Osteoblast (primary cell): Measurements from ENCODE around the gene RUBCN. TPM values are rescaled to one million over a fixed set of nuclear protein-coding genes. Genes with fewer than 3 reads are reported as not detected.

ENCODE experiments used
- DNase-seq: peaks from one replicate; pipeline ENCODE4 v3.0.0; 2011; ENCODE audit warnings: low spot score, mixed read lengths; ENCODE audit not compliant: insufficient read length; ENCODE audit errors: missing footprints
- H2AFZ ChIP-seq: 2 replicates; pipeline ENCODE4 v1.6.0; 2011; ENCODE audit warnings: mild to moderate bottlenecking, low read length
- H3K27ac ChIP-seq: 2 replicates; pipeline ENCODE4 v1.5.1; 2011; ENCODE audit warnings: mild to moderate bottlenecking, low read depth, low read length, moderate library complexity
- H3K27me3 ChIP-seq: 2 replicates; pipeline ENCODE4 v1.6.0; 2012; ENCODE audit warnings: mild to moderate bottlenecking, control low read depth, inconsistent platforms, low read length, moderate library complexity; ENCODE audit not compliant: insufficient read depth
- H3K36me3 ChIP-seq: 2 replicates; pipeline ENCODE4 v1.5.1; 2011; ENCODE audit warnings: mild to moderate bottlenecking, low read length, control low read depth, moderate library complexity; ENCODE audit not compliant: insufficient read depth
- H3K4me1 ChIP-seq: 2 replicates; pipeline ENCODE4 v1.5.1; 2011; ENCODE audit warnings: mild to moderate bottlenecking, low read length, control low read depth, moderate library complexity; ENCODE audit not compliant: insufficient read depth
- H3K4me2 ChIP-seq: 2 replicates; pipeline ENCODE4 v1.6.0; 2011; ENCODE audit warnings: mild to moderate bottlenecking, low read length; ENCODE audit not compliant: insufficient read depth
- H3K4me3 ChIP-seq: fragments of 200-600 bp; sonication (generic); 3 replicates; pipeline ENCODE4 v1.5.1; 2012; ENCODE audit warnings: mild to moderate bottlenecking, low read length, inconsistent platforms; ENCODE audit not compliant: insufficient read depth
- H3K79me2 ChIP-seq: 2 replicates; pipeline ENCODE4 v1.6.0; 2012; ENCODE audit warnings: mild to moderate bottlenecking, low read length, control low read depth, inconsistent platforms; ENCODE audit not compliant: insufficient read depth
- H3K9me3 ChIP-seq: 2 replicates; pipeline ENCODE4 v1.5.1; 2011; ENCODE audit warnings: low read depth, low read length, control low read depth
- H4K20me1 ChIP-seq: 2 replicates; pipeline ENCODE4 v1.6.0; 2012; ENCODE audit warnings: mild to moderate bottlenecking, low read length, control low read depth; ENCODE audit not compliant: insufficient read depth
- total RNA-seq: library from RNA; depleted of rRNA; stranded (reverse); fragments of >200 nt; gene quantifications from 2 replicates; pipeline ENCODE4 v1.2.3, GENCODE V29; 2012
- TF ChIP-seq, protein P1 (sequence below): IDR thresholded peaks from 2 replicates; pipeline ENCODE4 v1.5.1; 2011; ENCODE audit warnings: mild to moderate bottlenecking, low read depth, low read length, moderate library complexity; ENCODE audit errors: extremely low read depth

RUBCN gene
- total RNA-seq, 1 donor: 23.2 TPM

- Histone ChIP-seq H3K79me2 (peaks cover 8% of the 10 kb centered on the region), H2AFZ (no peak overlapping the region), H3K4me1 (no peaks in the 10 kb centered on the region), H3K4me2 (no peak overlapping the region), H4K20me1 (no peaks in the 10 kb centered on the region), H3K27me3 (no peaks in the 10 kb centered on the region), H3K4me3 (no peak overlapping the region), H3K36me3 (peaks cover 49% of the 10 kb centered on the region), H3K27ac (no peak overlapping the region), H3K9me3 (no peaks in the 10 kb centered on the region)
- TF ChIP-seq, protein P1, sequence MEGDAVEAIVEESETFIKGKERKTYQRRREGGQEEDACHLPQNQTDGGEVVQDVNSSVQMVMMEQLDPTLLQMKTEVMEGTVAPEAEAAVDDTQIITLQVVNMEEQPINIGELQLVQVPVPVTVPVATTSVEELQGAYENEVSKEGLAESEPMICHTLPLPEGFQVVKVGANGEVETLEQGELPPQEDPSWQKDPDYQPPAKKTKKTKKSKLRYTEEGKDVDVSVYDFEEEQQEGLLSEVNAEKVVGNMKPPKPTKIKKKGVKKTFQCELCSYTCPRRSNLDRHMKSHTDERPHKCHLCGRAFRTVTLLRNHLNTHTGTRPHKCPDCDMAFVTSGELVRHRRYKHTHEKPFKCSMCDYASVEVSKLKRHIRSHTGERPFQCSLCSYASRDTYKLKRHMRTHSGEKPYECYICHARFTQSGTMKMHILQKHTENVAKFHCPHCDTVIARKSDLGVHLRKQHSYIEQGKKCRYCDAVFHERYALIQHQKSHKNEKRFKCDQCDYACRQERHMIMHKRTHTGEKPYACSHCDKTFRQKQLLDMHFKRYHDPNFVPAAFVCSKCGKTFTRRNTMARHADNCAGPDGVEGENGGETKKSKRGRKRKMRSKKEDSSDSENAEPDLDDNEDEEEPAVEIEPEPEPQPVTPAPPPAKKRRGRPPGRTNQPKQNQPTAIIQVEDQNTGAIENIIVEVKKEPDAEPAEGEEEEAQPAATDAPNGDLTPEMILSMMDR: no peak
- DNase-seq: no peak
Observed at GRCh38 chr3:197701841-197702240, 34.9 kb downstream of the RUBCN start.

- TF ChIP-seq, protein P1: no peak
- Histone ChIP-seq H3K4me2 (no peak overlapping the region), H3K79me2 (no peaks in the 10 kb centered on the region), H3K4me3 (no peak overlapping the region), H3K27ac (no peak overlapping the region), H4K20me1 (no peaks in the 10 kb centered on the region), H3K9me3 (no peaks in the 10 kb centered on the region), H2AFZ (no peak overlapping the region), H3K36me3 (peaks cover 53% of the 10 kb centered on the region), H3K27me3 (no peaks in the 10 kb centered on the region), H3K4me1 (no peaks in the 10 kb centered on the region)
- DNase-seq: no peak
Observed at GRCh38 chr3:197700095-197700494, 36.6 kb downstream of the RUBCN start.

GRCh38 chr3:197697355-197697754 is 39.3 kb downstream of the RUBCN start:
- no peaks in the 10 kb centered on the region for H3K4me1 ChIP-seq
- peaks cover 54% of the 10 kb centered on the region for H3K36me3 ChIP-seq
- no peak overlapping the region for H3K27ac ChIP-seq
- H3K4me3 ChIP-seq: no peak overlapping the region
- no peaks in the 10 kb centered on the region for H4K20me1 ChIP-seq
- no peaks in the 10 kb centered on the region for H3K27me3 ChIP-seq
- DNase-seq: no peak
- TF ChIP-seq, protein P1: no peak
- no peak overlapping the region for H3K4me2 ChIP-seq
- no peaks in the 10 kb centered on the region for H3K79me2 ChIP-seq
- no peaks in the 10 kb centered on the region for H3K9me3 ChIP-seq
- no peak overlapping the region for H2AFZ ChIP-seq

DNA sequence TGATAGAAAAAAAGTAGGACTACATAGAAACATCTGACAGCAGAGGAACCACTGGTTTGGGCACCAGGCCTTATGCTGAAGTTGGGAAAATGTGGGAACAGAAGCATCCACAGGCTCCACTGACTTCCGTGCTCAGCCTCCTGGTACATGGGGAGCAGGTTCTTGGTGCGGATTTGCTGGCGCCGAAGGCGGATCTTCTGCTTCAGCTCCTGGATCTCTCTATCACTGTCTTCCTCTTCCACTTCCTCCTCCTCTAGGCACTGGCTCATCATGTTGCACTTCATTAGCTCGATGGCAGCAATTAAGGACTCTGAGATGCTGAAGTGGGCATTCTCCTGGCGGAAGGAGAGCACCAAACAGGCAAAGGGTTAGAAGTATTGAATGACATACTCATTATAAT is 42.5 kb downstream of the RUBCN start:
- Histone ChIP-seq H3K4me2 (no peak overlapping the region), H3K4me3 (no peak overlapping the region), H3K9me3 (no peaks in the 10 kb centered on the region), H3K4me1 (no peaks in the 10 kb centered on the region), H4K20me1 (no peaks in the 10 kb centered on the region), H3K79me2 (no peaks in the 10 kb centered on the region), H3K27ac (no peak overlapping the region), H3K36me3 (peaks cover 48% of the 10 kb centered on the region), H3K27me3 (no peaks in the 10 kb centered on the region), H2AFZ (no peak overlapping the region)
- TF ChIP-seq, protein P1: no peak
- no peak for DNase-seq
